K562 (cell line): ENCODE data around the gene ARMC2. TPM values are rescaled to one million over a fixed set of nuclear protein-coding genes. Genes with fewer than 3 reads are reported as not detected.

Source experiments
- ATAC-seq: fragments of 200-7000 bp; cut with Tn5 transposase; 3 replicates; pipeline ENCODE4 v1.9.1; 2020; ENCODE audit warnings: moderate library complexity
- Bru-seq: library from RNA; stranded (reverse); fragments of 400-500 nt; gene quantifications from one replicate; lab custom pipeline; 2021; lab: Mats Ljungman, UMichigan
- BruChase-seq, 2 experiments: library from RNA; stranded (reverse); fragments of 400-500 nt; gene quantifications; one replicate each; lab custom pipeline; 2021; lab: Mats Ljungman, UMichigan
- BruUV-seq: library from RNA; stranded (reverse); fragments of 400-500 nt; replicated peaks from 2 replicates; lab custom pipeline; 2021; lab: Mats Ljungman, UMichigan
- CTCF ChIA-PET: fragments of 300-600 bp; formaldehyde crosslinking; extraction: SDS; loops from one replicate; lab custom pipeline; 2021; ENCODE audit warnings: low intra/inter-chr PET ratio; lab: Yijun Ruan, JAX
- POLR2A ChIA-PET: fragments of 300-600, 350-650 bp; sonication (Branson Sonifier 250); formaldehyde crosslinking; extraction: SDS; loops from one replicate; lab custom pipeline; 2021; ENCODE audit warnings: antibody characterized with exemption, inconsistent platforms; lab: Yijun Ruan, JAX
- DNase-seq, 4 experiments: peaks; one replicate each; pipeline versions ENCODE4 v3.0.0 to v3.0.0-alpha.2; 2011 to 2018; ENCODE audit warnings: low spot score in 3 of 4, mixed read lengths in 3 of 4; ENCODE audit errors: extremely low read depth in 1 of 4
- FAIRE-seq: peaks from 2 replicates; lab custom pipeline; 2011; peaks lifted over from hg19 to GRCh38; lab: Jason Lieb, UNC
- H2AFZ ChIP-seq: 2 replicates; pipeline ENCODE4 v1.6.0; 2011; ENCODE audit warnings: low read depth, low read length, control low read depth, inconsistent platforms
- H3K27ac ChIP-seq: fragments of 200-600 bp; 3 replicates; pipeline ENCODE4 v1.8.0; 2011; ENCODE audit warnings: low read depth, mild to moderate bottlenecking, control low read depth, inconsistent platforms, low read length, moderate library complexity, mixed read lengths; ENCODE audit errors: extremely low read depth
- H3K27me3 ChIP-seq, 2 experiments: fragments of 300-600 bp in 1 of 2; 2 replicates in 1 of 2; 3 replicates in 1 of 2; pipeline versions ENCODE4 v1.6.0 to v1.8.0; 2011; ENCODE audit warnings: inconsistent platforms in 2 of 2, low read length in 2 of 2, mild to moderate bottlenecking in 1 of 2, mixed read lengths in 1 of 2, moderate library complexity in 1 of 2; ENCODE audit not compliant: control insufficient read depth in 2 of 2, insufficient read depth in 2 of 2
- H3K36me3 ChIP-seq: fragments of 300-600 bp; 3 replicates; pipeline ENCODE4 v1.8.0; 2011; ENCODE audit warnings: mild to moderate bottlenecking, low read length, inconsistent platforms; ENCODE audit not compliant: control insufficient read depth, insufficient read depth
- H3K4me1 ChIP-seq, 2 experiments: fragments of 200-600 bp in 1 of 2; replicated peaks in 1 of 2; 2 replicates in 1 of 2; 3 replicates in 1 of 2; pipeline versions ENCODE4 v1.5.1 to v1.8.0; 2011; ENCODE audit warnings: inconsistent platforms in 2 of 2, low read length in 2 of 2, mild to moderate bottlenecking in 1 of 2, mixed read lengths in 1 of 2, moderate library complexity in 1 of 2; ENCODE audit not compliant: control insufficient read depth in 2 of 2, insufficient read depth in 2 of 2
- H3K4me2 ChIP-seq: 2 replicates; pipeline ENCODE4 v1.6.1; 2011; ENCODE audit warnings: low read length, control low read depth, inconsistent platforms, mixed read lengths; ENCODE audit not compliant: insufficient read depth
- H3K4me3 ChIP-seq: fragments of 200-600 bp; sonication (generic), shearing (Covaris generic); 2 replicates; pipeline ENCODE4 v1.5.1; 2016; ENCODE audit warnings: control low read depth, inconsistent platforms
- H3K79me2 ChIP-seq: fragments of 200-600 bp; 3 replicates; pipeline ENCODE4 v1.8.0; 2011; ENCODE audit warnings: low read length, inconsistent platforms; ENCODE audit not compliant: control insufficient read depth, insufficient read depth
- H3K9ac ChIP-seq, 2 experiments: 2 replicates each; pipeline versions ENCODE4 v1.6.0 to v1.6.1; 2011; ENCODE audit warnings: low read depth in 2 of 2, low read length in 2 of 2, control low read depth in 1 of 2, inconsistent platforms in 1 of 2, mild to moderate bottlenecking in 1 of 2, mixed read lengths in 1 of 2; ENCODE audit not compliant: insufficient read depth in 1 of 2
- H3K9me1 ChIP-seq: one replicate; pipeline ENCODE4 v1.6.0; 2011; ENCODE audit warnings: inconsistent platforms, mild to moderate bottlenecking, low read length, moderate library complexity; ENCODE audit not compliant: control insufficient read depth, insufficient read depth
- H3K9me3 ChIP-seq: replicated peaks from 2 replicates; pipeline ENCODE4 v1.5.1; 2011; ENCODE audit warnings: low read depth, low read length, inconsistent platforms; ENCODE audit not compliant: control insufficient read depth, insufficient read depth
- H4K20me1 ChIP-seq: replicated peaks from 2 replicates; pipeline ENCODE4 v1.6.1; 2011; ENCODE audit warnings: low read length, inconsistent platforms, mixed read lengths; ENCODE audit not compliant: control insufficient read depth, insufficient read depth
- ESRRA ChIP-seq: fragments of 450-650 bp; IDR thresholded peaks from 2 replicates; pipeline ENCODE4 v1.6.1; 2014; ENCODE audit warnings: low read depth, mild to moderate bottlenecking, moderate library complexity, borderline replicate concordance
- FIP1L1 ChIP-seq: fragments of 200-400 bp; formaldehyde crosslinking; IDR thresholded peaks from 2 replicates; pipeline ENCODE4 v1.6.1; 2018; ENCODE audit warnings: mild to moderate bottlenecking, low read depth, low read length; ENCODE audit not compliant: poor library complexity, severe bottlenecking
- MBD2 ChIP-seq: sonication (generic); IDR thresholded peaks from 2 replicates; pipeline ENCODE4 v1.6.1; 2016; ENCODE audit warnings: low read depth, borderline replicate concordance
- POLR2A ChIP-seq: fragments of 450-650 bp; conservative IDR thresholded peaks from 2 replicates; pipeline ENCODE4 v1.6.1; 2016
- RFX1 ChIP-seq: fragments of 450-650 bp; IDR thresholded peaks from 2 replicates; pipeline ENCODE4 v1.6.1; 2016; ENCODE audit warnings: mild to moderate bottlenecking, moderate library complexity
- ZBTB17 ChIP-seq: fragments of 450-650 bp; formaldehyde crosslinking; IDR thresholded peaks from 2 replicates; pipeline ENCODE4 v1.4.0; 2020; ENCODE audit warnings: mild to moderate bottlenecking
- ZNF143 ChIP-seq: sonication (generic); formaldehyde crosslinking; IDR thresholded peaks from 2 replicates; pipeline ENCODE4 v1.9.0; 2022; ENCODE audit warnings: mild to moderate bottlenecking, missing genetic modification reagents
- WGBS: fragments of 100-300 bp; shearing (Covaris generic); methylation state at CpG from one replicate; pipeline ENCODE4 v1.1.6; 2016; ENCODE audit warnings: low coverage, mixed read lengths; ENCODE audit not compliant: insufficient coverage; ENCODE audit errors: missing lambda C conversion rate; 5-methylcytosine and 5-hydroxymethylcytosine counted together
- in situ Hi-C: fragments of 300-500 bp; cut with MboI; formaldehyde crosslinking; loops from 4 replicates; pipeline ENCODE4 v1.15.0; 2018; ENCODE audit warnings: inconsistent platforms, mixed read lengths
- intact Hi-C: fragments of 100-400 bp; cut with micrococcal nuclease; formaldehyde crosslinking; loops from 2 replicates; pipeline ENCODE4 v1.14.2; 2022
- long read RNA-seq, 3 experiments: library from polyadenylated mRNA in 2 of 3; library from RNA in 1 of 3; unstranded in 2 of 3; stranded (forward) in 1 of 3; transcript quantifications; one replicate each; pipeline ENCODE4 v2.0.0, GENCODE V29; 2019 to 2022
- polyA minus RNA-seq, 3 experiments: library from RNA; depleted of rRNA, polyadenylated mRNA; stranded (reverse); fragments of >200 nt; gene quantifications; 2 replicates each; pipeline ENCODE4 v1.2.3, GENCODE V29; 2011
- polyA plus RNA-seq, 8 experiments: library from polyadenylated mRNA; depleted of rRNA in 4 of 8; stranded (reverse) in 5 of 8; unstranded in 3 of 8; fragments of >200 nt; fragmentation: Nextera tagmentation in 2 of 8; fragmentation: Illumina TruSeq in 1 of 8; extraction: Ambion mirVana in 2 of 8; extraction: Trizol in 1 of 8; gene quantifications; 2 replicates each; pipeline versions ENCODE4 v1.2.1 to v1.2.3, GENCODE V29; 2011 to 2014; ENCODE audit warnings: inconsistent platforms in 1 of 8, missing spikeins in 1 of 8
- total RNA-seq, 7 experiments: library from RNA; depleted of rRNA in 6 of 7; stranded (reverse); fragments of >200 nt in 6 of 7; fragmentation: Illumina TruSeq in 2 of 7; extraction: Trizol in 2 of 7; gene quantifications; 2 replicates each; pipeline versions ENCODE4 v1.2.1 to v1.2.3, GENCODE V29; 2011 to 2021; ENCODE audit warnings: low replicate concordance in 1 of 7
- TF ChIP-seq, protein P1 (sequence below): fragments of 450-650 bp; IDR thresholded peaks from 2 replicates; pipeline ENCODE4 v1.6.1; 2016; ENCODE audit warnings: borderline replicate concordance
- TF ChIP-seq, protein P2 (sequence below), 2 experiments: fragments of 450-650 bp; conservative IDR thresholded peaks; 2 replicates each; pipeline ENCODE4 v1.6.1; 2017; ENCODE audit warnings: mild to moderate bottlenecking in 2 of 2, moderate library complexity in 2 of 2

ARMC2 gene, protein sequence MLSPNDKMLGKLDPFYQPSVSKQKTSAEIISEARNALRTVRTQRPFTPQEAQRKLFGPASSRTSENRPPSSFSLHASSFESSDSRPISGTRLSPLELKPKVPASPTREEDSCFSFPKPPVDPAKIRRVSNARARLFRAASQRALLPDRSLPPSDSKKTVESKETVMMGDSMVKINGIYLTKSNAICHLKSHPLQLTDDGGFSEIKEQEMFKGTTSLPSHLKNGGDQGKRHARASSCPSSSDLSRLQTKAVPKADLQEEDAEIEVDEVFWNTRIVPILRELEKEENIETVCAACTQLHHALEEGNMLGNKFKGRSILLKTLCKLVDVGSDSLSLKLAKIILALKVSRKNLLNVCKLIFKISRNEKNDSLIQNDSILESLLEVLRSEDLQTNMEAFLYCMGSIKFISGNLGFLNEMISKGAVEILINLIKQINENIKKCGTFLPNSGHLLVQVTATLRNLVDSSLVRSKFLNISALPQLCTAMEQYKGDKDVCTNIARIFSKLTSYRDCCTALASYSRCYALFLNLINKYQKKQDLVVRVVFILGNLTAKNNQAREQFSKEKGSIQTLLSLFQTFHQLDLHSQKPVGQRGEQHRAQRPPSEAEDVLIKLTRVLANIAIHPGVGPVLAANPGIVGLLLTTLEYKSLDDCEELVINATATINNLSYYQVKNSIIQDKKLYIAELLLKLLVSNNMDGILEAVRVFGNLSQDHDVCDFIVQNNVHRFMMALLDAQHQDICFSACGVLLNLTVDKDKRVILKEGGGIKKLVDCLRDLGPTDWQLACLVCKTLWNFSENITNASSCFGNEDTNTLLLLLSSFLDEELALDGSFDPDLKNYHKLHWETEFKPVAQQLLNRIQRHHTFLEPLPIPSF
- total RNA-seq (2011; cell fraction: chromatin; rRNA removed; ENCODE audit: low replicate concordance), result 1.5 and 2.6 TPM in 2 replicates
- 0.50 and 1.3 TPM in 2 replicates for total RNA-seq (2011; cell fraction: nucleolus; rRNA removed)
- total RNA-seq (2011; cell fraction: nucleoplasm; rRNA removed), result 0.92 and 1.1 TPM in 2 replicates
- total RNA-seq (2014; rRNA removed) (0.14 and 0.69 TPM in 2 replicates), total RNA-seq (2014; rRNA removed; fragmentation: Illumina TruSeq; extraction: Trizol) (1.7 and 2.4 TPM in 2 replicates), total RNA-seq (2015; rRNA removed; fragmentation: Illumina TruSeq; extraction: Trizol) (1.2 and 1.6 TPM in 2 replicates), total RNA-seq (2021) (0.82 and 1.7 TPM in 2 replicates), polyA plus RNA-seq (2011; rRNA removed) (2.9 and 3.6 TPM in 2 replicates), polyA plus RNA-seq (2014; fragmentation: Illumina TruSeq; extraction: Trizol) (2.0 and 3.0 TPM in 2 replicates), polyA plus RNA-seq (2014; fragmentation: Nextera tagmentation; extraction: Ambion mirVana) (under 1 TPM; 0.39 to 0.71 TPM), polyA plus RNA-seq (2014; rRNA removed) (0.37 and 0.69 TPM in 2 replicates), polyA minus RNA-seq (2011; rRNA and poly(A)+ RNA removed) (1.7 and 3.4 TPM in 2 replicates), Bru-seq, nascent RNA (percentile 33 among the genes with signal in this experiment), BruChase-seq, experiment 1, labeled RNA remaining after a 2-hour chase (percentile 27 among the genes with signal in this experiment), BruChase-seq, experiment 2, labeled RNA remaining after a 6-hour chase (percentile 25 among the genes with signal in this experiment)
- 0.99 and 1.1 TPM in 2 replicates for polyA plus RNA-seq (2011; cell fraction: cytosol; rRNA removed)
- 1.5 and 2.6 TPM in 2 replicates for polyA plus RNA-seq (2011; cell fraction: nucleus; rRNA removed)
- 1.0 and 1.6 TPM in 2 replicates for polyA plus RNA-seq (2012)
- polyA minus RNA-seq (2011; cell fraction: cytosol; rRNA and poly(A)+ RNA removed), result 1.0 TPM in 1 of 2 replicates, not detected in the other
- polyA minus RNA-seq (2011; cell fraction: nucleus; rRNA and poly(A)+ RNA removed), result 0.13 and 4.0 TPM in 2 replicates
- long read RNA-seq, experiment 1, partial matches to known transcripts, result 2 of 3 reads
- long read RNA-seq, experiment 1, other reads (novel, unspliced or antisense), result 1 of 3 reads
- long read RNA-seq, experiment 2, partial matches to known transcripts, result 1 of 3 reads
- long read RNA-seq, experiment 2, other reads (novel, unspliced or antisense), result 2 of 3 reads
- long read RNA-seq, experiment 3, partial matches to known transcripts, result 1 of 1 reads
- long read RNA-seq, experiment 3, other reads (novel, unspliced or antisense), result 0 of 1 reads

DNA sequence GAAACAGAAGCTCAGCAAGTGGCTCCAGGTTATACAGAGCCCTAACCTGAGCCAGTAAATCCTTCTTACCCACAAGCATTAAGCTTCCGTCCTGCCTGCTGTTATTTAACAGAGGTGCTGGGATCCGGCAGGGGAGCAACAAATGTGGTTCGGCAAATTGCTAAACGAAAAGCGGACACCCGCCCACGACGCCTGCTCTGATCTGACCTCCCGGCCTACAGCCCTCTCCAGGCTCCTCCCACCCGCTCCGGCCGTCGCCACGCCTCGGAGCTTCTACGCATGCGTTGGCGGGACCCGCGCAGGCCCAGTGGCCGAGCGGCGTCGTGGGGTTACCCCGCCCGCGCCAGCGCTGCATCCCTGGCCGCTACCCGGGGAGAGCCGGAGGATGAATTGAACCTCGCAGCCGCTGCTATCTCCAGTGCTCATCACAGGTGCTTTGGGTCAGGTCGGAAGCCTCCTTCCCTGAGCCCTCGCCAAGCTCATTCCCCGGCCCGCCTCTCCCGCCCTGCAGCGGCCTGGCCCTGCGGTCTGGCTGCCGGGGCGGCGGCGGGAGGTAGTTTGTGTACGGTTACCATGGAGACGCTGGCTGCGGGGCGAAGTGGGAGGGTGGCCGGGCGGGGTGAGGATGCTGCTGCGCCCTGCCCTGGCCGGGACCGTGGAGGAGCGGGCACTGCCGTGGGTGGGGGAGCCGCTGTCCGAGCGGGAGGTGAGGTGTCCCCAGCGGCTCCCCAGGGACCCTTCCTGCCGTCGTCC, at the start of gene ARMC2:
Gene ARMC2 (plus strand): TSS at position 307 of the 753 bp plus-strand sequence. CDS start 5,846 bp downstream, outside the sequence.
- Histone ChIP-seq H3K79me2 (no peaks in the 10 kb centered on the region), H3K36me3 (no peaks in the 10 kb centered on the region), H3K27me3 (0 out of 5 replicates have a peak, but pooled peaks cover 0 to 5% of the 10 kb centered on the region in 2 experiments), H3K9ac (peak within 1 kb of the TSS; percentile 55 to 90), H3K4me1 (peaks cover 5 to 9% of the 10 kb centered on the region in 2 experiments; a peak in 4 of 5 replicates), H3K27ac (peak within 1 kb of the TSS; percentile 29; the same call in 1 of the 3 replicates), H3K4me3 (peak within 1 kb of the TSS; percentile 64), H4K20me1 (no peaks in the 10 kb centered on the region), H2AFZ (peak within 1 kb of the TSS; percentile 100), H3K9me1 (no peaks in the 10 kb centered on the region), H3K9me3 (no peaks in the 10 kb centered on the region), H3K4me2 (peak within 1 kb of the TSS; percentile 85)
- in situ Hi-C loops, result no loop called here
- FAIRE-seq (peak; percentile 96), ATAC-seq (peak; percentile 100), DNase-seq (peak; percentile 94 to 98 (median 97))
- intact Hi-C loops, result no loop called here
- no TSS peak for BruUV-seq
- CTCF ChIA-PET, result no interaction called here
- WGBS, result 1% methylated on average over 49 of the region's 61 CpGs
- POLR2A ChIA-PET, result interaction anchor here (0.6 to 2.4 kb wide), 4 partner anchors 15 to 940 kb away, joined by 3 to 12 read pairs (median 3); no protein-coding TSS in a partner anchor
- TF ChIP-seq, protein P1, sequence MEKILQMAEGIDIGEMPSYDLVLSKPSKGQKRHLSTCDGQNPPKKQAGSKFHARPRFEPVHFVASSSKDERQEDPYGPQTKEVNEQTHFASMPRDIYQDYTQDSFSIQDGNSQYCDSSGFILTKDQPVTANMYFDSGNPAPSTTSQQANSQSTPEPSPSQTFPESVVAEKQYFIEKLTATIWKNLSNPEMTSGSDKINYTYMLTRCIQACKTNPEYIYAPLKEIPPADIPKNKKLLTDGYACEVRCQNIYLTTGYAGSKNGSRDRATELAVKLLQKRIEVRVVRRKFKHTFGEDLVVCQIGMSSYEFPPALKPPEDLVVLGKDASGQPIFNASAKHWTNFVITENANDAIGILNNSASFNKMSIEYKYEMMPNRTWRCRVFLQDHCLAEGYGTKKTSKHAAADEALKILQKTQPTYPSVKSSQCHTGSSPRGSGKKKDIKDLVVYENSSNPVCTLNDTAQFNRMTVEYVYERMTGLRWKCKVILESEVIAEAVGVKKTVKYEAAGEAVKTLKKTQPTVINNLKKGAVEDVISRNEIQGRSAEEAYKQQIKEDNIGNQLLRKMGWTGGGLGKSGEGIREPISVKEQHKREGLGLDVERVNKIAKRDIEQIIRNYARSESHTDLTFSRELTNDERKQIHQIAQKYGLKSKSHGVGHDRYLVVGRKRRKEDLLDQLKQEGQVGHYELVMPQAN, result peak; percentile 92
- TF ChIP-seq, protein P2, sequence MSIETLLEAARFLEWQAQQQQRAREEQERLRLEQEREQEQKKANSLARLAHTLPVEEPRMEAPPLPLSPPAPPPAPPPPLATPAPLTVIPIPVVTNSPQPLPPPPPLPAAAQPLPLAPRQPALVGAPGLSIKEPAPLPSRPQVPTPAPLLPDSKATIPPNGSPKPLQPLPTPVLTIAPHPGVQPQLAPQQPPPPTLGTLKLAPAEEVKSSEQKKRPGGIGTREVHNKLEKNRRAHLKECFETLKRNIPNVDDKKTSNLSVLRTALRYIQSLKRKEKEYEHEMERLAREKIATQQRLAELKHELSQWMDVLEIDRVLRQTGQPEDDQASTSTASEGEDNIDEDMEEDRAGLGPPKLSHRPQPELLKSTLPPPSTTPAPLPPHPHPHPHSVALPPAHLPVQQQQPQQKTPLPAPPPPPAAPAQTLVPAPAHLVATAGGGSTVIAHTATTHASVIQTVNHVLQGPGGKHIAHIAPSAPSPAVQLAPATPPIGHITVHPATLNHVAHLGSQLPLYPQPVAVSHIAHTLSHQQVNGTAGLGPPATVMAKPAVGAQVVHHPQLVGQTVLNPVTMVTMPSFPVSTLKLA (conservative IDR thresholded peaks at IDR 0.05), result peak; percentile 57 to 86; a peak in 3 of 4 replicates
- TF ChIP-seq ZBTB17, result 0 out of 2 replicates have a peak, but pooled peaks have one; percentile 17
- TF ChIP-seq FIP1L1, result peak; percentile 59
- TF ChIP-seq MBD2, result no peak
- peak; percentile 15; the same call in 1 of the 2 replicates for TF ChIP-seq ZNF143 (CRISPR knock-in tag)
- TF ChIP-seq POLR2A, result peak; percentile 67
- TF ChIP-seq ESRRA, result no peak; the same call in 1 of the 2 replicates
- peak; percentile 97 for TF ChIP-seq RFX1
